ENCODE data around the gene KCNC1. TPM values are rescaled to one million over a fixed set of nuclear protein-coding genes. Genes with fewer than 3 reads are reported as not detected.

KCNC1 gene
- total RNA-seq, 1 donor from 2014 or later: not detected

DNA sequence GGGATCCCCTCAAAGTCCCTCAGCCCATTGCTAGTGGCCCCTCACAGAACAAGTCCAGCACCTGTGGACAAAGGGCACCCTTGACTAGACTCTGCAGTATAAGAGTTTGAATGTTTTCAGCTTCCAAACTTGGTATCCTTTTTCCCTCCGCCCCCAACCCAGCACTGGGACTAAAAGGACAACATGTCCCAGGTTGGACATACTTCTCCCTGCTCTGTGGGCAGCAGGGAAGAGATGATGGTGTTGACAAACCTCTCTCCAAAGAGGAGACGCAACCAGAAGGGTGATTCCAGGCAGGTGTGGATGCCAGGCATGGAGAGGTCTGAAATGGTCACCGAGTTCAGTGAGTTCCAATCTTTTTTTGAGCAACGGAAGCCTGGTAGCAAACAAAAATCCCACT, 19.7 kb upstream of the KCNC1 start:
- no peak for DNase-seq (ENCODE audit: low read depth in 2 of 2)

DNA sequence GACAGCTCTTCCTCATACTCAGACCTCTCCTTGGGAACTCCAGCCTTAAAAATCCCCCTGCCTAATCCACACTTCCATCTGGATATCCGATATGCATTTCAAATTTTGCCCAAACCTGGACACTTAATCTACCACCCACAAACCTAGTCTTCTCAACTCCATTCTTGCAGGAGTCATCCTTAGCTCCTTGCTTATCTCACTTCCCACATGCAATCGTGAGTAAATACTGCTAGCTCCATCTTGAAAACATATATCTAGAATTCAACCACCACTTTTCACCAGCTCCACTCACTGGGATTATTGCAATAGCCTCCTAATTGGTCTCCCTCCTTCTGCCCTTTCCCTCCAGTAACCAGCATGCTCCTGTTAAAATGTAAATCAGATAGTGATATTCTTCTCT, 17.8 kb upstream of the KCNC1 start:
- no peak for DNase-seq (ENCODE audit: low read depth in 2 of 2)

DNA sequence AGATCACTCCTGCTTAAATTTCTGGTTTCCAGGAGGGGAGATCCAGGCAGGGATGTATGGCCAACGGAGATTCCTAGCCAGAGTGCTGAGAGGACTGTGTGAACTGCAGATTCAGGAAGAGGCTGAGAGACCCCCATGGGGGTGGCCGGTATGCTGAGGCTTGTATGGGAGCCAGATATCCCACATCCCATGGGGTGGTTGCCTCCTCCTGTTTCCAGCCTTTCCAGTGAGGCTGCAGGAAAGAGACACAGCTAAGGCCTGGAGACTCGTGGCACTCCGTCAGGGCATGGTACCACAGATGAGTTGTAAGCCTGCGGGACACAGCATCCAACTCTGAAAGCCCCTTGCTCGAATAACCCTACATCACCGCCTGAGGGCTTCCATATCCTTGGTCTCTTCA, 16.6 kb upstream of the KCNC1 start:
- no peak for DNase-seq (ENCODE audit: low read depth in 2 of 2)

DNA sequence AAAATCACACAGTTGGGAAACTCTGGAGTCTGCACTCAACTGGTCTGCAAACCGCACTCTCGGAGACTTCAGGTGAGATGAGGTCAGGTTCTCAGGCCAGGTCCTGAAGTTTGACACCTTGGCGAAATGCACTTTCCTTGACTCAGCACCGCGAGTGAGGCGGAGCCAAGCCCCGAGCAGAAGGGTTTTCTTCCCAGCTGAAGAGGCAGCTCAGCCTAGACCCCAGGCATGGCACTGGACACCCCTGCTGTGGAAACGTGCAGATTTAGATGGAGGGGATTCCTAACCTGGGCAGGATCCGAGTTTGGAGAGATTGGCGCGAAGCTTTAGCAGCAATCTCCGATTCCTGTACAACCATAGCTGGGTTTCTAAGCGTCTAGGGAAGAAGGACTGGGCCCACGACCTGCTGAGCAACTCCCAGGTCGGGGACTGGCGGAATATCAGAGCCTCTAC, 16.0 kb upstream of the KCNC1 start:
- no peak for DNase-seq (ENCODE audit: low read depth in 2 of 2)

DNA sequence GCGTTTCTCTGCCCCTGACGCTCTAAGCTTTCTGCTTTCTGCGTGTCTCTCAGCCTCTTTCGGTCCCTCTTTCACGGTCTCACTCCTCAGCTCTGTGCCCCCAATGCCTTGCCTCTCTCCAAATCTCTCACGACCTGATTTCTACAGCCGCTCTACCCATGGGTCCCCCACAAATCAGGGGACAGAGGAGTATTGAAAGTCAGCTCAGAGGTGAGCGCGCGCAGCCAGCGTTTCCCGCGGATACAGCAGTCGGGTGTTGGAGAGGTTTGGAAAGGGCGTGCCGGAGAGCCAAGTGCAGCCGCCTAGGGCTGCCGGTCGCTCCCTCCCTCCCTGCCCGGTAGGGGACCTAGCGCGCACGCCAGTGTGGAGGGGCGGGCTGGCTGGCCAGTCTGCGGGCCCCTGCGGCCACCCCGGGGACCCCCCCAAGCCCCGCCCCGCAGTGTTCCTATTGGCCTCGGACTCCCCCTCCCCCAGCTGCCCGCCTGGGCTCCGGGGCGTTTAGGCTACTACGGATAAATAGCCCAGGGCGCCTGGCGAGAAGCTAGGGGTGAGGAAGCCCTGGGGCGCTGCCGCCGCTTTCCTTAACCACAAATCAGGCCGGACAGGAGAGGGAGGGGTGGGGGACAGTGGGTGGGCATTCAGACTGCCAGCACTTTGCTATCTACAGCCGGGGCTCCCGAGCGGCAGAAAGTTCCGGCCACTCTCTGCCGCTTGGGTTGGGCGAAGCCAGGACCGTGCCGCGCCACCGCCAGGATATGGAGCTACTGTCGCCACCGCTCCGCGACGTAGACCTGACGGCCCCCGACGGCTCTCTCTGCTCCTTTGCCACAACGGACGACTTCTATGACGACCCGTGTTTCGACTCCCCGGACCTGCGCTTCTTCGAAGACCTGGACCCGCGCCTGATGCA, 15.3 kb upstream of the KCNC1 start, which contains the start of gene MYOD1:
TSS of gene MYOD1 (plus strand) at position 544 of the 910 bp plus-strand sequence. CDS start at position 756, 212 bp downstream.
- DNase-seq (ENCODE audit: low read depth in 2 of 2): peak in 1 of 2 donors; percentile 8

DNA sequence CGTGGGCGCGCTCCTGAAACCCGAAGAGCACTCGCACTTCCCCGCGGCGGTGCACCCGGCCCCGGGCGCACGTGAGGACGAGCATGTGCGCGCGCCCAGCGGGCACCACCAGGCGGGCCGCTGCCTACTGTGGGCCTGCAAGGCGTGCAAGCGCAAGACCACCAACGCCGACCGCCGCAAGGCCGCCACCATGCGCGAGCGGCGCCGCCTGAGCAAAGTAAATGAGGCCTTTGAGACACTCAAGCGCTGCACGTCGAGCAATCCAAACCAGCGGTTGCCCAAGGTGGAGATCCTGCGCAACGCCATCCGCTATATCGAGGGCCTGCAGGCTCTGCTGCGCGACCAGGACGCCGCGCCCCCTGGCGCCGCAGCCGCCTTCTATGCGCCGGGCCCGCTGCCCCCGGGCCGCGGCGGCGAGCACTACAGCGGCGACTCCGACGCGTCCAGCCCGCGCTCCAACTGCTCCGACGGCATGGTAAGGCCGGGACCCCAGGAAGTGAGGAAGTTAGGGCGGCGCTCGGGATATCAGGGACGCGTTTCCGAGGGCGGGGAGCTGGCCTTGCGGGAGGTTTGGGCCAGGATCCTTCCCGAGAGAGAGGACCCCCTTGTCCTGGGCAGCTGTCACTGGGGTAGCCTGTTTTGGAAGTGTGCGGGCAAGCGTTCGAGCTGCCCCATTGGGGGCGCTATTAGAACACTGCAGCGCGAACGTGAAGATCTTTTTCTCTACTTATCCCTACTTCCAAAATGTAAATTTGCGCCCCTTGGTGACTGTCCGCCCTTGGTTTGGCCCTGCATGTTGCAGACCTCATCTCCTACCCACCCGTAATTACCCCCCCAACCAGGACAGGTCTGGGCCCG, 14.4 kb upstream of the KCNC1 start:
- DNase-seq (ENCODE audit: low read depth in 2 of 2): peak; percentile 38 to 67

DNA sequence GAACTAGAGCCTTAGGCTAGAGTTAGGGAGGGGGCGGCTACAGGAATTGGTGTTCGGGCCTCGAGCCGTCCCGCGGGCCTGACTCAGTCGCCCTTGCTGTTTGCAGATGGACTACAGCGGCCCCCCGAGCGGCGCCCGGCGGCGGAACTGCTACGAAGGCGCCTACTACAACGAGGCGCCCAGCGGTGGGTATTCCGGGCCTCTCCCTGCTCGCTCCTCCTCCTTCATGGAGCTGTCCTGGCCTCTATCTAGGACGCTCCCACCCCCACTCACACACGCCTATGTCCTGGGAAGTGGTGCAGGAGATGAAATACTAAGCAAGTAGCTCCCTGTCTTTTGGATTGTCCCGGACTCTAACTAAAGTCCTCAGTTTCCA, 13.8 kb upstream of the KCNC1 start:
- DNase-seq (ENCODE audit: low read depth in 2 of 2): no peak

DNA sequence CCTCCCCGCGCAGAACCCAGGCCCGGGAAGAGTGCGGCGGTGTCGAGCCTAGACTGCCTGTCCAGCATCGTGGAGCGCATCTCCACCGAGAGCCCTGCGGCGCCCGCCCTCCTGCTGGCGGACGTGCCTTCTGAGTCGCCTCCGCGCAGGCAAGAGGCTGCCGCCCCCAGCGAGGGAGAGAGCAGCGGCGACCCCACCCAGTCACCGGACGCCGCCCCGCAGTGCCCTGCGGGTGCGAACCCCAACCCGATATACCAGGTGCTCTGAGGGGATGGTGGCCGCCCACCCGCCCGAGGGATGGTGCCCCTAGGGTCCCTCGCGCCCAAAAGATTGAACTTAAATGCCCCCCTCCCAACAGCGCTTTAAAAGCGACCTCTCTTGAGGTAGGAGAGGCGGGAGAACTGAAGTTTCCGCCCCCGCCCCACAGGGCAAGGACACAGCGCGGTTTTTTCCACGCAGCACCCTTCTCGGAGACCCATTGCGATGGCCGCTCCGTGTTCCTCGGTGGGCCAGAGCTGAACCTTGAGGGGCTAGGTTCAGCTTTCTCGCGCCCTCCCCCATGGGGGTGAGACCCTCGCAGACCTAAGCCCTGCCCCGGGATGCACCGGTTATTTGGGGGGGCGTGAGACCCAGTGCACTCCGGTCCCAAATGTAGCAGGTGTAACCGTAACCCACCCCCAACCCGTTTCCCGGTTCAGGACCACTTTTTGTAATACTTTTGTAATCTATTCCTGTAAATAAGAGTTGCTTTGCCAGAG, 13.2 kb upstream of the KCNC1 start:
- DNase-seq (ENCODE audit: low read depth in 2 of 2): no peak

DNA sequence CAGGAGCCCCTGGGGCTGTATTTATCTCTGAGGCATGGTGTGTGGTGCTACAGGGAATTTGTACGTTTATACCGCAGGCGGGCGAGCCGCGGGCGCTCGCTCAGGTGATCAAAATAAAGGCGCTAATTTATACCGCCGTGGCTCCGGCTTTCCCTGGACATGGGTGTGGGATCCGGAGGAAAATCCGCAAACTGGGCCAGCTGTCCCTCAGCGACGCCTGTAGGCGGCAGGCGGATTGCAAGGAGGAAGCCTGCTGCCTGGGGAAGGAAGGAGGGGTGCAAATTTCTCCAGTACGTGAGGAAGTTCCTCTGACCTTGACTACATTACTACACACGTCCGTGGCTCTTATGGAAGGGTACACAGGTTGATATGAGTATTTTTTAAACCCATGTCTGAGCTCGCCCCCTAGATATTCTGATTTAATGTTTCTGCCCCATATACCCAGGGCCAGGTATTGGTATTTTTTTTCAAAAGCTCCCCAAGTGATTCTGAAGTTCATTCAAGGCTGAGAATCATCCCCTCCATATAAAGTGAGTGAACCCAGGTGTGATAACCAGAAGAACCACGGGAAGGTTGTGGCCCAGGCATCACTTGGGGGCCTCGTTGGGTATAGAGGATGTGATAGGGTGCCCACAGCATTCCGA, 12.5 kb upstream of the KCNC1 start:
- peak; percentile 40 to 53 for DNase-seq (ENCODE audit: low read depth in 2 of 2)

DNA sequence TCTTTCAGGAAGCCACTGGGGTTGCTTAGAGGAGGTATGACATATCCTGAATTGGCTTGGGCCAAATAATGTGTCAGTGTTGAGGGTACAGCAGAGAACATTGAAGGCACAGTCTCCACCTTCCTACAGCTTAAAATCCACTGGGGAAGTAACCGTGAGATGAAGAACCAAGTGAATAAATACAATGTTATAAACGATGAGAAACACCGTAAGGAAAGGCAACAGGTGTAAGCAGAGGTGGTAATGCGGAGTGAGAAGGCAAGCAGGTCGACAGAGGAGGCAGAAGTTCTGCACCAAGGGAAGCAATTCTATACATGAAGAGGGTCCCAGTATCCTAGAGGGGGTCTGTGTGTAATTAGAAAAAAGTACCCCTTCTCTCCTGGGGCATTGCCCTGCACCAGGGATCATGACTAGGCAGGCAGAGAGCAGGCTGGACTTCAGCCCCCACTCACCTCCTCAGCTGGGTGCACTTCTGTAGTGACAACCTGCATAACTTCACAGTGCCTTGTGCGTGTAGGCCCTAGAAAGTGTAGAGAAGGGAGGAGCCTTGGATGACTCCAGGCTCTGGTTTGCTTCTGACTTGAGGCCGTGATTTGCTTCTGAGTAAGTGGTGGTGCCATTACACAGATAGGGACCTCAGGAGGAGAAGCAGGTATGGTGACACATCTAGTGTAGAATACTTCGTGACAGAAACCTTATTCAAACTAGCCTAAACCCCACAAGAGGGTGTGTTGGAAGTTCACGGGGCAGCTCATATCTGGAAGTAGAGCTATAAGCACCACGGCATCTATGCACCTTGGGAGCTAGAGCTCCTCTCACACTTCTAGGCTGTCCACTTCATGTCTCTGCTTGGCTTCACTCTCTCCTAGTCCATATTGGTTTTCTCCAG, 10.3 kb upstream of the KCNC1 start:
- no peak for DNase-seq (ENCODE audit: low read depth in 2 of 2)

DNA sequence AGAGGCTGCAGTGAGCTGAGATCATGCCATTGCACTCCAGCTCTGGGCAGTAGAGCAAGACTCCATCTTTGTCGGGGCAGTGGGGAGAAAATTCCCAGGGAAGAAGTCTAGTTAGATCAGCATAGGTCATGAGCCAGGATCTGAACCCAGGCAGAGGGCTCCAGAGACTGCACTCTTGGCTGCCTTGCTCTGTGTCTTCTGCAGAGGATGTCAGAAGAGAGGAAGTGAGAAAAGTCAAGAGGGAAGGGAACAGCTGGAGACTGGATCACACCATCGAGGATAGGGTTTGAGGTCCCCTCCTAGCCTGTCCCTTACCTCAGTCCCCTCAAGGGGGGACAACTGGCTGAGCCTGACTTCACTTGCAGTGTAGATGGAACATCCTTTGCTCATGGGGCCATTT, 9.4 kb upstream of the KCNC1 start:
- no peak for DNase-seq (ENCODE audit: low read depth in 2 of 2)

DNA sequence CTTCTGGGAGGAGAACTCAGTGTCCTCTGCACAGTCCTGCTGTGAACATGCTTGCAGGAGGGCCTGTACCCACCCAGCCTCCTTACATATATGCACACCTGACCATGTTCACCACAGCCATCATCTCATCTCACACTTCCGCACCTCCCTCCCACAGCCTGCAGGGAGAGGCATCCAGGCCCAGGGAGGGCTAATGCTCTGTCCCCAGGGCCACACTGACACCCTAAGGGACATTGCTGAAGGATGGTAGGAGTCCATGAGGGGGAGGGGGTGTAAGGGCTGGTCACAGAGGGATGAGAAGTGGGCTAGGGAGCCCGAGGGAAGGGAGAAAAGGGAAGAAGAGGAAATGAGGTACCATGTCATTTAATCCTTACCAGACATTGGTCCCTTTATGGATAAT, 4.4 kb upstream of the KCNC1 start:
- no peak for DNase-seq (ENCODE audit: low read depth in 2 of 2)

DNA sequence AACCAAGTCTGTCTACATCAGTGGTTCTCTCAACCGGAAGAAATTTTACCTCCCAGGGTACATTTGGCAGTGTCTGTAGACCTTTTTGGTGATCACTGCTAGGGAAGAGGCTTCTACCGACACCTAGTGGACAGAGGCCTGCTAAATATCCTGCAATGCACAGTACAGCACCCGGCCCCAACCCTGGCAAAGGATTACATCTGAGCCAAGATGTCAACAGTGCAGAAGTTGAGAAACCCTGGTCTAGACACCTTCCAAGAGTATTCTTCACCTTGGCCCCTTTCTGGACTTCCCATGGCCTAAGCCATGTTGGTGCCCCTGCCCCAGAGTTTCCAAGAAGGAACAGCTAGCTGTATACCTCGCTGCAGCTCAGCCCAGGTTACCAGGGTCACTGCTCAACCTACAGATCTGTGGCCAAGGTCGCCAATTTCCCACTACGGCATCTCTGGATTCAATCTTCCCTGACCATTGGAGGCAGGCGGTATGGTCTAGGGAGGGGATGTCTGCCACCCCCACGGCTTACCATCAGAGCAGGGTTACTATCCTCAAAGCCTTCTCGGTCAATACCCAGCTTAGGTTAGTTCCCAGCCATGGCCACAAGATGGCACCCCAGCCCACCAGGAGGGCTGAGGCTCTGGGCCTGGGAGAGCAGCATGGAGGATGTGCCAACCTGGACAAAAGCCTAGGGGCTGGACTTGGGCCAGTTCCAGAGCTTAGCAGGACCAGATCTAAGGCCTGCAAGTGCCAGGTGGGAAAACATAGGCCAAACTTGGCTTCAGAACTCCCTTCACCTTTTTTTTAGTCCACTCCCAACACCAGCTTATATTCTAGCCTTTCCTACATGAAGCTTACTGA, 3.7 kb upstream of the KCNC1 start:
- DNase-seq (ENCODE audit: low read depth in 2 of 2): peak; percentile 72 to 88

DNA sequence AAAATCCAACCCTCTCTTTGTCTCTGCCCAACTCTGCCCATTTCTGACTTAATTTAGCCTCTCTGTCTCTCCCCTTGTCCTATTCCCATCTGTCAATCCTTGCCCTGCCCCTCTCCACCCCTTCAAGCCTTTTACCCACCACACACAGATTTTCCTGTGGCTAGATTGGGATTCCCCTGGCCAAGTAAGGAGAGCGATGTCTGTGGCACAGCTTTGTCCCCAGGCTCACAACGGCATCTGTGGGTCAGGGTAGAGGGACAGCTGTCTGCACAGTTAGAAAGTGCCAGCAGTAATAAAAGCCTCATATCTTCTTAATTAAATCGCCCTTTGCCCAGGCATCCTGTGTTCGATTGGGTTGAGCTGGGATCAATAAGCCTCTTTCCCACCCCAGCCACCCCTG, 1.3 kb upstream of the KCNC1 start:
- no peak for DNase-seq (ENCODE audit: low read depth in 2 of 2)

DNA sequence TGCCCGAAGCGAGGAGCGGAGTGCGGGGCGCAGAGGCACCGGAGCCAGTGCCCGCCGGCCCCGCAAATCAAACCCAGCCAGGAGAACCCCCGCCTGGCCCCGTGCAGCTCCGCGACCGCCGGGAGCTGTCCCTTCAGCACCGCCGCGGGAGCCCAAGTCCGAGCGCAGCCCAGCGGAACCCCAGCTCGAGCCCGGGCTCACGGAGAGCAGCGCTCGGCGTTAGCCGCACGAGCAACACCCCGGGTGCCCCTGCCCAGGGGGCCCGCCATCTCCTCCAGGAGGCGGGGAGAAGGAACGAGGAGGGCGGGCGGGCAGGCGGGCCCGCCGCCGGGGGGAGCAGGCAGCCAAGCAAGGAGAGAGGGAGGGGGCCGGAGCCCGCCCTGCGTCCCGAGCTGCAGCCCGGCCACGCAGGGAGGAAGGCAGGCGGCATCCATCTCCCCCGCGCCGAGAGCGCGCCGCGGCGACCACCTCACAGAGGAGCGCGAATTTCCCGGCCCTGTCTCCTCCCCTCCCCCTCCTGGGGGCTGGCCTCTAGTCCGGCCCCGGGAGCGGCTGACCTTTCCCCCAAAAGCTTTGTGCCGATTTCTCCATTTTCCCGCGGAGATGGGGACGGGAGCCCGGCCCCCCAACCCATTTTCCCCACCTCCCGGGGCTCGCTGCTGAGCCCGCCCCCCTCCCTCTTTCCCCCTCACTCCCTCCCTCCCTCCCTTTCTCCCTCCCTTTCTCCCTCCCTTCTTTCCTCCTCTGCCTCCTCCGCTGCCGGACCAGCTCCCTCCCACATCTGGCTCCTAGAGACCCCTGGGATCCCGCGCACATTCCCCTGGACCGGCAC, 621 bp downstream of the KCNC1 start:
- peak; percentile 80 for DNase-seq (ENCODE audit: low read depth in 2 of 2)

DNA sequence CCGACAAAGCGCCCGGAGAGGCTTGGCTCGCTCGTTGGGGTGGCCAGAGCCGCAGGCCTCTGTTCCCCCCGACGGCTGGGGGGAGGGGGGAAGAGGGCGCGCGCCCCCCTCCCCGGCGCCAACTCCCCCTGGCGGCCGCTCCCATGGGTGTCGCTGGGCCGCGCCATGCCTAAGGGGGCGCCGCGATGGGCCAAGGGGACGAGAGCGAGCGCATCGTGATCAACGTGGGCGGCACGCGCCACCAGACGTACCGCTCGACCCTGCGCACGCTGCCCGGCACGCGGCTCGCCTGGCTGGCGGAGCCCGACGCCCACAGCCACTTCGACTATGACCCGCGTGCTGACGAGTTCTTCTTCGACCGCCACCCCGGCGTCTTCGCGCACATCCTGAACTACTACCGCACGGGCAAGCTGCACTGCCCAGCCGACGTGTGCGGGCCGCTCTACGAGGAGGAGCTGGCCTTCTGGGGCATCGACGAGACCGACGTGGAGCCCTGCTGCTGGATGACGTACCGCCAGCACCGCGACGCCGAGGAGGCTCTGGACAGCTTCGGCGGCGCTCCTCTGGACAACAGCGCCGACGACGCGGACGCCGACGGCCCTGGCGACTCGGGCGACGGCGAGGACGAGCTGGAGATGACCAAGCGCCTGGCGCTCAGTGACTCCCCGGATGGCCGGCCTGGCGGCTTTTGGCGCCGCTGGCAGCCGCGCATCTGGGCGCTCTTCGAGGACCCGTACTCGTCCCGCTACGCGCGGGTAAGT, 1.4 kb downstream of the KCNC1 start:
- DNase-seq (ENCODE audit: low read depth in 2 of 2): no peak

DNA sequence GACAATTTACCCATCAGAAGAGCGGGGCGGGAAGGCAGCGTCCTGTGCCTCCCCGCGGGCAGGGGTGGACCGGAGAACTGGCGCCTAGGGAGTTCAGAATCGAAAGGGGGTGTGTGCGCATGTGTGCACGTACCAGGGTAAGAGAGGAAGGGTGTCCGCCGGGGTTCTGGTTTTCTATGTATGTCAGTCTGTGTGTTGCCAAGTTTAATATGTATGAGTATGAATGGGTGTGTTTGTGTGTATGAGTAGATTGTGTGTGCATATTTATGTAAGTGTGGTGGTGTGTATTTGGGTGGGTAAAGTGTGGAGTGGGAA, 2.0 kb downstream of the KCNC1 start:
- no peak for DNase-seq (ENCODE audit: low read depth in 2 of 2)
